Upper lobe of left lung (tissue), 6 donors: ENCODE measurements around the gene MGMT. TPM values are rescaled to one million over a fixed set of nuclear protein-coding genes. Genes with fewer than 3 reads are reported as not detected.

Experiments used
- ATAC-seq, 2 donors: fragments of 200-7000 bp; cut with Tn5 transposase; one replicate each; pipeline ENCODE4 v1.9.1; 2022; ENCODE audit warnings: mild to moderate bottlenecking in 2 of 2, moderate library complexity in 2 of 2; ENCODE audit not compliant: low FRiP score in 2 of 2
- DNase-seq, 2 donors: peaks; one replicate each; pipeline ENCODE4 v3.0.0-alpha.2; 2019 to 2020
- H3K27ac ChIP-seq, 4 donors: fragments of 200-600 bp; sonication (generic); one replicate each; pipeline ENCODE4 v1.5.1; 2016 to 2019
- H3K27me3 ChIP-seq, 4 donors: fragments of 200-600 bp; sonication (generic); one replicate each; pipeline ENCODE4 v1.5.1; 2017 to 2019
- H3K36me3 ChIP-seq, 4 donors: fragments of 200-600 bp; sonication (generic); one replicate each; pipeline ENCODE4 v1.5.1; 2016 to 2019
- H3K4me1 ChIP-seq, 4 donors: fragments of 200-600 bp; sonication (generic); one replicate each; pipeline ENCODE4 v1.5.1; 2018 to 2019
- H3K4me3 ChIP-seq, 4 donors: fragments of 200-600 bp; sonication (generic); one replicate each; pipeline ENCODE4 v1.5.1; 2017 to 2019; ENCODE audit warnings: mild to moderate bottlenecking in 2 of 4, moderate library complexity in 1 of 4
- H3K9me3 ChIP-seq, 4 donors: fragments of 200-600 bp; sonication (generic); one replicate each; pipeline ENCODE4 v1.5.1; 2018 to 2019
- EP300 ChIP-seq, 4 donors: sonication (generic); formaldehyde crosslinking; IDR thresholded peaks; one replicate each; pipeline ENCODE4 v1.5.1; 2017; ENCODE audit warnings: antibody characterized with exemption in 4 of 4, control low read depth in 2 of 4
- POLR2A ChIP-seq, 4 donors: fragments of 450-650 bp; IDR thresholded peaks; one replicate each; pipeline ENCODE4 v1.5.1; 2016 to 2017; ENCODE audit warnings: antibody characterized with exemption in 4 of 4, mild to moderate bottlenecking in 2 of 4
- POLR2AphosphoS5 ChIP-seq, 2 donors: sonication (generic); formaldehyde crosslinking; IDR thresholded peaks; one replicate each; pipeline ENCODE4 v1.5.1; 2017; ENCODE audit warnings: antibody characterized with exemption in 2 of 2
- WGBS, 2 donors: methylation state at CpG; one replicate each; pipeline ENCODE4 v1.1.5; 2017 to 2018; 5-methylcytosine and 5-hydroxymethylcytosine counted together
- total RNA-seq, 6 donors: library from RNA; depleted of rRNA in 4 of 6; stranded (reverse); fragments of >200 nt in 4 of 6; gene quantifications; one replicate each; pipeline versions ENCODE4 v1.1.0 to v1.2.1, GENCODE V29; 2016 to 2021
- TF ChIP-seq, protein P1 (sequence below), 6 experiments: fragments of 450-650 bp in 4 of 6; fragments of 200-600 bp in 2 of 6; sonication (generic) in 2 of 6; IDR thresholded peaks; one replicate each; pipeline ENCODE4 v1.5.1; 2016 to 2019; ENCODE audit warnings: antibody characterized with exemption in 6 of 6
- donor health status: DM: no; HTN: no; CAD: no; lungs with moderate emphysema.
- donor health status: DM: no; HTN: yes; CAD: no; lungs with severe emphysema.

Gene MGMT
- total RNA-seq, 6 donors from 2014 or later, result 20.9 to 44.0 (median 29.6) TPM

DNA sequence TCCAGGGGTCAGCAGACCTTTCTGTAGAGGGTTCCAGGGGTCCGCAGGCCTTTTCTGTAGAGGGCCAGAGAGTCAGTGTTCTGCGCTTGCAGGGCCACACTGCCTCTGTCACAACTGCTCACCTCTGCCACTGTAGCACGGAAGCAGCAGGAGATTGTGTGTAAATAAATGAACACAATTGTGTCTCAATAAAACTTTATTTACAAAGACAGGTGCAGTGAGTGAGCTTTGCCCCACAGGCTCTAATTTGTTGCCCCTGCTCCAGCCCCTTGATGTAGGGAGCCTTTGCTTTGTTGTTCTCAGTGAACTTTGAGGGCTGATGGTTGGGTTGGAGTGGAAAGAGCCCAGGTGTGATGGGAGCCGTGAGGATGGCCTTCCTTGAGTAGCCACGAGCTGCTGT lies 67.8 kb downstream of the MGMT start:
- WGBS, 2 donors, result 95 to 98% methylated on average over 5 of the region's 5 CpGs
- TF ChIP-seq EP300 (IDR thresholded peaks at IDR 0.05) (no peak), POLR2AphosphoS5 (IDR thresholded peaks at IDR 0.05) (no peak), POLR2A (IDR thresholded peaks at IDR 0.05) (no peak)
- TF ChIP-seq, protein P1, sequence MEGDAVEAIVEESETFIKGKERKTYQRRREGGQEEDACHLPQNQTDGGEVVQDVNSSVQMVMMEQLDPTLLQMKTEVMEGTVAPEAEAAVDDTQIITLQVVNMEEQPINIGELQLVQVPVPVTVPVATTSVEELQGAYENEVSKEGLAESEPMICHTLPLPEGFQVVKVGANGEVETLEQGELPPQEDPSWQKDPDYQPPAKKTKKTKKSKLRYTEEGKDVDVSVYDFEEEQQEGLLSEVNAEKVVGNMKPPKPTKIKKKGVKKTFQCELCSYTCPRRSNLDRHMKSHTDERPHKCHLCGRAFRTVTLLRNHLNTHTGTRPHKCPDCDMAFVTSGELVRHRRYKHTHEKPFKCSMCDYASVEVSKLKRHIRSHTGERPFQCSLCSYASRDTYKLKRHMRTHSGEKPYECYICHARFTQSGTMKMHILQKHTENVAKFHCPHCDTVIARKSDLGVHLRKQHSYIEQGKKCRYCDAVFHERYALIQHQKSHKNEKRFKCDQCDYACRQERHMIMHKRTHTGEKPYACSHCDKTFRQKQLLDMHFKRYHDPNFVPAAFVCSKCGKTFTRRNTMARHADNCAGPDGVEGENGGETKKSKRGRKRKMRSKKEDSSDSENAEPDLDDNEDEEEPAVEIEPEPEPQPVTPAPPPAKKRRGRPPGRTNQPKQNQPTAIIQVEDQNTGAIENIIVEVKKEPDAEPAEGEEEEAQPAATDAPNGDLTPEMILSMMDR (IDR thresholded peaks at IDR 0.05), result no peak
- ATAC-seq, result no peak
- Histone ChIP-seq H3K27ac (no peak overlapping the region), H3K36me3 (peaks cover 0 to 4% (median 2%) of the 10 kb centered on the region in 4 donors), H3K4me1 (peaks cover 9 to 19% (median 15%) of the 10 kb centered on the region in 4 donors), H3K4me3 (no peak overlapping the region), H3K9me3 (no peaks in the 10 kb centered on the region), H3K27me3 (no peaks in the 10 kb centered on the region)
- no peak for DNase-seq

- TF ChIP-seq, protein P1 (IDR thresholded peaks at IDR 0.05), result no peak
- no peak for ATAC-seq
- WGBS, 2 donors, result 96 to 97% methylated on average over 16 of the region's 16 CpGs
- no peak for DNase-seq
- Histone ChIP-seq H3K4me1 (peaks cover 2 to 19% (median 9%) of the 10 kb centered on the region in 4 donors), H3K27ac (no peak overlapping the region), H3K4me3 (no peak overlapping the region), H3K27me3 (no peaks in the 10 kb centered on the region), H3K9me3 (no peaks in the 10 kb centered on the region), H3K36me3 (peaks cover 0 to 4% (median 2%) of the 10 kb centered on the region in 4 donors)
Observed at GRCh38 chr10:129536336-129536735, 69.3 kb downstream of the MGMT start.

GRCh38 chr10:129537151-129537550 lies 70.1 kb downstream of the MGMT start:
- no peak overlapping the region for H3K4me3 ChIP-seq
- peaks cover 0 to 4% (median 2%) of the 10 kb centered on the region in 4 donors for H3K36me3 ChIP-seq
- H3K9me3 ChIP-seq, result no peaks in the 10 kb centered on the region
- no peak overlapping the region for H3K27ac ChIP-seq
- no peak for ATAC-seq
- no peak for DNase-seq
- TF ChIP-seq EP300 (IDR thresholded peaks at IDR 0.05) (no peak), POLR2AphosphoS5 (IDR thresholded peaks at IDR 0.05) (no peak), POLR2A (IDR thresholded peaks at IDR 0.05) (no peak)
- TF ChIP-seq, protein P1 (IDR thresholded peaks at IDR 0.05), result no peak
- 95 to 97% methylated on average over 6 of the region's 6 CpGs for WGBS, 2 donors
- H3K27me3 ChIP-seq, result no peaks in the 10 kb centered on the region
- H3K4me1 ChIP-seq, result peaks cover 0 to 14% (median 7%) of the 10 kb centered on the region in 4 donors

- ATAC-seq (no peak), DNase-seq (no peak)
- no peaks in the 10 kb centered on the region for H3K27me3 ChIP-seq
- H3K9me3 ChIP-seq, result no peaks in the 10 kb centered on the region
- no peak overlapping the region for H3K4me3 ChIP-seq
- peaks cover 0 to 3% (median 0%) of the 10 kb centered on the region in 4 donors for H3K4me1 ChIP-seq
- no peak overlapping the region for H3K27ac ChIP-seq
- no peak for TF ChIP-seq POLR2A (IDR thresholded peaks at IDR 0.05)
- no peak for TF ChIP-seq EP300 (IDR thresholded peaks at IDR 0.05)
- TF ChIP-seq, protein P1 (IDR thresholded peaks at IDR 0.05), result no peak
- TF ChIP-seq POLR2AphosphoS5 (IDR thresholded peaks at IDR 0.05), result no peak
- 84 to 98% methylated on average over 2 of the region's 2 CpGs for WGBS, 2 donors
- peaks cover 0 to 4% (median 2%) of the 10 kb centered on the region in 4 donors for H3K36me3 ChIP-seq
Observed at GRCh38 chr10:129538236-129538635, 71.2 kb downstream of the MGMT start.

DNA sequence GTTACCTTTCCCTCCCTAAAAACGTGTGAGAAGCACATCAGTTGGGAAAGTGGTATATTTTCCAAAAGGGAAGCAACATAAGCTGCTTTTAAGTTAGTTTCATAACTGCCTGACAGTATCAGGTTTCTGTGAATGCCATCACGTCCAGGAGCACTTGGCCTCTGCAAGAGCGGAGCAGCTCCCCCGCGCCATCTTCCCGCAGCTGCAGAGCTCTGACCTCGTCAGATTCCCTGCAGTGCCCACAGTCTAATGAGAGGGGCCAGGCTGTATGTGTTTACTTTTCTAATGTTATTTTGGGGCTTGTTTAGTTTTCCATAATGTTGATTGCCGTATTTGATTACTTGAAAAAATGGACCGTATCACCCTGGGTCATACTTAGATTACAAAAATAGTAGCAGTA lies 74.2 kb downstream of the MGMT start:
- WGBS, 2 donors, result 88 to 90% methylated on average over 9 of the region's 9 CpGs
- DNase-seq (no peak), ATAC-seq (no peak)
- TF ChIP-seq EP300 (IDR thresholded peaks at IDR 0.05), result no peak
- no peak for TF ChIP-seq POLR2A (IDR thresholded peaks at IDR 0.05)
- no peak for TF ChIP-seq POLR2AphosphoS5 (IDR thresholded peaks at IDR 0.05)
- TF ChIP-seq, protein P1 (IDR thresholded peaks at IDR 0.05), result no peak
- Histone ChIP-seq H3K27me3 (no peaks in the 10 kb centered on the region), H3K4me1 (no peaks in the 10 kb centered on the region), H3K36me3 (peaks cover 0 to 4% (median 2%) of the 10 kb centered on the region in 4 donors), H3K27ac (no peak overlapping the region), H3K4me3 (no peak overlapping the region), H3K9me3 (no peaks in the 10 kb centered on the region)
